GM21360 (cell line): ENCODE data around the gene CHPF.

ENCODE experiments used
- ATAC-seq: cut with Tn5 transposase; IDR thresholded peaks from one replicate; pipeline ENCODE4 v1.9.1; 2021; ENCODE audit warnings: mild to moderate bottlenecking, moderate library complexity; ENCODE audit not compliant: unreplicated experiment

The CHPF gene

DNA sequence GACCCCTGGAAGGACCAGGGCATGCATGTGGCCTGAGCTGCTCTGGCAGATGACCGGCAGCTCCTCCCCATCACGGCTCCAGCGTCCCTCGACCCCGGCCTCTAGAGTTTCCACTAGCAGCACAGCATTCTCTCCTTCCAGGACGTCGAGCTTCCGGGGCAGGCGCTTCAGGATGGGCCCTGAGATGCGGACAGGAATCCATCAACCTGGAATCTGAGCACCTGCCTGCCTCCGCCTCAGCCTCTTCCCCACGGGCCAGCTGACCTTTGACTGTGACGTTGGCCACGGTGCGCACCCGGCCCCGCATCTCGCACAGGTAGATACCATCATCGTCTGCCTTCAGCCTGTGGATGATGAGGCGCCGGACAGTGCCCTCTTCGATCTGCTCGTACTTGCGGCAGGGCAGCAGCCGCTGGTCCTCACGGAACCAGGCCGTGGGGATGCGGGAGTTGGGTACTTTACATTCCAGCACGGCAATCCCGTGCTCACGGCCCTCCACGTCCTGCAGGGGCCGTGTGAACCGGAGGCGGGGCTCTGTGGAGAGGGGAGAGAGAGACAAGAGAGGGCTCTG is 24.3 kb upstream of the CHPF start:
- no peak for ATAC-seq

DNA sequence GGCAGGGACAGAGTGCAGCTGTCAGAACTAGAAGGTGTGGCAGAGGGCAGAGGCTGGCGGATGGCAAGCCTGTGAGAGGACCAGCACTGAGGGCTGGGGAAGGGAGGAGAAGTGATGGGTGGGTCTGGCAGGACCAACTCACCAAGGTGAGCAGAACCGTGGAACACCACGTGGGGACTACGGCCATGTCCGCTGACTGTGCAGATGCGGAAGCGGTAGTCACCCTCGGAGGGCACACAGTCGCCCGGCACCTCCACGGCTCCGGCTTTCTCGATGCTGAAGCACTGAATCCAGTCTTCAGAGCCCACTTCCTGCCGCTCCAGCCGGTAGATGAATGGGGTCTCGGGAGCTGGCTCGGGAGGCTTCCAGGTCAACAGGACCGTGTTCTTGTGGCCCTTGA is 23.5 kb upstream of the CHPF start:
- no peak for ATAC-seq

DNA sequence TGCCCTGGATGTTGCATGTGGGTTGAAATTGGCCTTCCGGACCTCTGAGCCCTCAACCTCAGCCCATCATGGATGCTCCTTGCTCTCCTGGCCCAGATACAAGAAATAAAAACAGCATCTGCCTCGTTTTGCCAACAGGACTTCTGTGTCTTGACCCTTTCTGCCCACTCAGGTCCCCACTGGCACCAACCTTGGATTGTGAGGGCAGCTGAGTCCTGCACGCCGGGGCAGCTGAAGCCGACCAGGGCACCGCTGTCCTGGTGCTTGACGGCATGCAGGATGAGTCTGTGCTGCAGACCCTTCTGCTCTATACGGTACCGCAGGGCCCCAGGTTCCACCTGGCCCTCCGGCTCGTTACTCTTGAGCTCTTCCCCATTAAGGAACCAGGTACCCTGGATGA is 23.0 kb upstream of the CHPF start:
- ATAC-seq: no peak

DNA sequence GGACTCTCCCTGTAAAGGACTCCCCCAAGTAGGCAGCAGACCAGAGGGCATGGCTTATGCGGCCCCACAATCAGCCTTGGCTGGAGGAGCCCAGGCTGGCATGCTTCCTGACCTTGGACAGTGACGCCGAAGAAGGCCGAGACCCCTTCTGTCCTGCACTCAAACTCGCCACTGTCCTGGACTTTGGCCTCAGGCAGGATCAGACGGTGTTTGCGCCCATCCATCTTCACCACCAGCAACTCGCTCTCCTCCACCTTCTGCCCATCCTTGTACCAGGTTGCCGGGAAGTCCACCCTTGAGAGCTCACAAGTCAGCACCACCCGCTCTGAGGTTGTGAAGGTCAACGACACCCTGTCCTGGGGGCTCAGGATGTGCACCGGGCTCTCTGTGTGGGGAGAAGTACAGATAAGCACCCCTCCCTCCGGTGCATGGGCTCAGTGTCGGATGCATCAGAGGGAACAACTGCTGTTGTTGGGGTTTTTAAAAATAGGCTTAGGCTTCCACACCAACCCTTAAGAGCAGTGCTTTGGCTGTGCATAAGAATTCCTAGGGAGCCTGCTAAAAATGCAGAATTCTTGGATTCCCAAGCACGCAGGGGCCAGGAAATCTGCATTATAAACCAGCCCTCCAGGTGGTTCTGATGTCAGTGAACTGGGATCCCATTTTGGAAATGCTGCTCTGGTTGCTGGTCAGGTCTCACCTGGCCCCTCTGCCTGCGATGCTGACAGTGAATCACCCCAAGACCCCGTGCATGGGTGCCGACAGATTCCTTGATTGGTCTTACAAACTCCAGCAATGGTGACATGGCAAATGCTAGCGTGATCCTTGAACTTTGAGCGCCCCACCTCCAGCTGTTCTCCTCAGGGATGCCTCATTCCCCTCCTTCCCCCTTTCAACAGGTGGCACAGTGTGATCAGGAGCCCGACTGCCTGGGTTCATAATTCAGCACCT is 21.8 kb upstream of the CHPF start:
- no peak for ATAC-seq

DNA sequence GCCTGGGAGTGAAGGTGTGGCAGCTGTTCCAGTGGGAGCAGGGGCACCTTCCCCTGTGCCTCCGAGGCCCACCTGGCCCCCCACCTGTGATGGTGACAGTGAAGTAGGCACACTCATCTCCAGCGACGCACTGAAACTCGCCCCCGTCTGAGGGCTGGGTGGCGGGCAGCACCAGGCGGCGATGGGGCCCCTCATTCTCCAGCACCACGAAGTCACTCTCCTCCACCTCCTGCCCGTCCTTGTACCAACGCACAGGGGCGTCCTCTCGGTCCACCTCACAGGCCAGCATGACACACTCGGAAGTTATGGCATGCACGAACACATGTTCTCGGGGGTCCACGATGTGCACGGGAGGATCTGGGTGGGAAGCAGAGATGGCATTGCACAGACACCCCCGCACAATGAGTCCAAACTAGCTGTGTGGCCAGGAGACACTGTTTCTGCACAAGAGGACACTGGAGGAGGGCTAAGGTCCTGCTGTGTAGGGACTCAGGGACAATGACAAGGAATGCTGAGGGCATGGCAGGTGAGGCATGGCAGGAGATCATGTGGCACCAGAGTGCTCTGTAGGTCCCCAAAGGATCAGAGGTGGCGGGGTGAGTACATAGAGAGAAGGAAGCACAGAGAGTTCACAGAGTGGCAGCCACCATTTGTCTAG is 19.8 kb upstream of the CHPF start:
- no peak for ATAC-seq

DNA sequence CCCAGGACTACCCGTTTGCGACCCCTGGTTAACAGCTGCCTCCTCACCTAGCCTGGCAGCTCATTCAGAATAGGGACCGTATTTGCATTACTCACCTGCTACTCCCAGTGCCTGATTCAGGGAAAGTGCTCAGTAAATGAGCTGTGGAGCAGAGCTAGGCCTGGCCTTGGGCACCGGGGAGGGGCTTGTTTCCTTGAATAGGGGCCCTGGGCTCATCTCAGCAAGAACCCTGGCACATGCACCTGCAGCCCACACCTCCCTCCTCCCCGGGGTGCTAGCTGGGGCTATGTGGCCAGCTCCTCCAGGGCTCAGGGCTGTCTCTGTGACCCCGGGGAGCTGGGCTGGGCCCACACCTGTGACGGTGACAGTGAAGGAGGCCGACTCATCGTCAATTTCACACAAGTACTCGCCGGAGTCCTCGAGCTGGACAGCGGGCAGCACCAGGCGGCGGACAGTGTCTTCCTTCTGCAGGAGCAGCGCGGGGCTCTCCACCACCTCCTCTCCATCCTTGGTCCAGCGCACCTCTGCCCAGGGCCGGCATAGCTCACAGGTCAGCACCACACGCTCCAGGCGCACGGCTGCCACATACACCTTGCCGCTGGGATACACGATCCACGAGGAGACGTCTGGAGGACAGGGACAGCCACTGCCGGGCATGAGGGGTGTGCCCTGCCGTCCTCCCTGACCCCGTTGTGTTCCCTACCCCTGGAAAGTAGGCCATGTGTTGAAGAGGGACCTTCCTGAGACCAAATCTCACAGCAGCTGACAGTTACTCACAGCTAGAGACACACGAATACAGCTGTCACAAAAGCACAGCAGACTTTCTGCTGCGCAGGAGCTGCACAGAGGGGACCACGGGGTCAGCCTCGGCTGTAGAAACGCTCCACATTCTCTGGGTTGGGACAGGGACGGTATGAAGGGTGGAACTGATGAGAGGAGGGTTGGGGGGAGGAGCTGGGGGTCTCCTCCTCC is 18.7 kb upstream of the CHPF start:
- ATAC-seq: no peak

DNA sequence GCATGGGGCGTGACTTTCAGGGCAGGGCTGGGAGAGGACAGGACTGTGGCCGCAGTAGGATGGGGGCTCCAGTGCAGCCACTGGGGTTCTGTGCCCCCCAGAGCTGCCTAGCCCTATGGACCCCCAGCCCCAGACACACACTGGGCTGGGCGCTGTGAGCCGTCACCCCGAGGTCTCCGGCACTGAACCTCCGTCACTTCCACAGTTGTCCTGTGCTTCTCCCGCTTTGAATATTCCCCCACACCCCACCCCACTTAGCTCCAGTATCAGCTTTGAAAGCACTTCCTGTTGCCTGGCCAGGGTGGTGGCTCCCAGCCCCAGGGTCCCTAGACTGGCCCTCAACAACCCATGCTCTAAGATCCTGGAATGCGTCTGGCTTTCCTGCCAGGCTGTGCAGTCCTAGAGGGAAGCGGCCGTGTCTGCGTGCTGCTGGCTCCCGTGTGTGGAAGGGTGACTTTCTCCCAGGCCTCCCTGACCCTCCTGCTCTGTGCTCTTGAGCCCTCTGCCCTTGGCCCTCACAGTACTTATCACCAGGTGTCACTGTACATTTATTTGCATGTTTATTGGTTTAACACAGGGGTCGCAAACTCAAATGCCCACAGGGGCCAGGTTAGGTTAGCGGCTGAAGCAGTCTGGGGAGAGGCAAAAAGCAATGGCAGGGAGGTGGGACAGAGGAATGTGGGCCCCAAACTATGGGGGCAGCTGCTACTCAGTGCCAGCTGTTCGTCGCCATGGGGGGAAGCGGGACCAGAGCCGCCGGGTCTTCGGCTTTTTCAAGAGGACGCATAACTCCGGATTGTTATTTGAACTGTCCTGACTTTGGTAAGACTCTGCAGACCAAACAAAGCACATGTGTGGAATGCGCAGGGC is 17.8 kb upstream of the CHPF start:
- ATAC-seq: no peak

DNA sequence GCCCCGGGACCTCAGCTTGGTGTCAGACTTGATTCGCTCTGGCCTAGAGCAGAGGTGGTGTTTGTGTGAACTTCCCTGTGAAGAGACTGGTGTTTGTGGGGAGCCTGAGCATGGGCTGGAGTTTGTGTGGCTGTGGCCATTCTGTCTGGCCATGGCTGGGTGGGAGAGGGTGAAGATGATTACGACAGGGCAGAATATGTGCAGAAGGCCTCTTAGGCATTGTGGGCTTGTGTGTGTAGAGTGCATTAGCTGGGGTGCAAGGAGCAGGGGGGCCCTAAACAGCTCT is 17.2 kb upstream of the CHPF start:
- no peak for ATAC-seq

DNA sequence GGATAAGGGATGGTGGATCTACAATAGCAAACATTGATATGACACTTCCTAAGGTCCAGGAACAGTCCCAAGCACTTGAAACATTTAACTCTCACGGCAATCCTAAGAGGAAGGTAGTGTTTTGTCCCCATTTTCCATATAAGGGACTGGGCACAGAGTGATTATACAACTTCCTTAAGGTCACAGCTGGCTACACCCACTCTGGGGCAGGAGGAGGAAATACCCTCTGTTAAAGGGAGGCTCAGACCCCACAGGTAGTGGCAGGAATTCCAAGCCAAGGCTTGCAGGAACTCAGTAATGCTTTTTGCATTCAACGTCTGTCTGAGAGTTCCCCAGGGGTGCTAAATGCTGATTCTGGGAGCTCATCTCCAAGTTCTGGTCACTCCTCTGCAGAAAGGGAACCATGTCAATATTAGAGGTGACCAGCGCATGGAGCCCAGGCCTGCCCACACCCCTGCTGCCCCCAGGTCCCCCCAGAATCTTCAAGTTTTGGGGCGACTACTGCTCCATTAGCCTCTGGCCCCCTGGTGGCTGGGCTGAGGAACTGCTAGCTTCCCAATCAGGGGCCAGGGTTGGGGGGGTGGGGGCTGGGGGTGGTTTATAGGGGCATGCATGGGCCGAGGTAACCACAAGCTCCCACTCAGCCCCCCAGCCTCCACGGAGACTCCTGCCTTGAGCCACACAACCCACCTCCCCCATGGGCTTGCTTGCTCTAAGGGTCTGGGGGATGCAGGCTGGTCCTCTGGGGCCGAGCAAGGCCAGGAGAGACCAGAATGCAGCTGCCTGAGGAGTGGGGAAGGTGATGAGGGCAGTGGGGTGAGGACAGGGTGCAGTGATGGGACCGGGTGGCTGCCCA is 16.7 kb upstream of the CHPF start:
- no peak for ATAC-seq

DNA sequence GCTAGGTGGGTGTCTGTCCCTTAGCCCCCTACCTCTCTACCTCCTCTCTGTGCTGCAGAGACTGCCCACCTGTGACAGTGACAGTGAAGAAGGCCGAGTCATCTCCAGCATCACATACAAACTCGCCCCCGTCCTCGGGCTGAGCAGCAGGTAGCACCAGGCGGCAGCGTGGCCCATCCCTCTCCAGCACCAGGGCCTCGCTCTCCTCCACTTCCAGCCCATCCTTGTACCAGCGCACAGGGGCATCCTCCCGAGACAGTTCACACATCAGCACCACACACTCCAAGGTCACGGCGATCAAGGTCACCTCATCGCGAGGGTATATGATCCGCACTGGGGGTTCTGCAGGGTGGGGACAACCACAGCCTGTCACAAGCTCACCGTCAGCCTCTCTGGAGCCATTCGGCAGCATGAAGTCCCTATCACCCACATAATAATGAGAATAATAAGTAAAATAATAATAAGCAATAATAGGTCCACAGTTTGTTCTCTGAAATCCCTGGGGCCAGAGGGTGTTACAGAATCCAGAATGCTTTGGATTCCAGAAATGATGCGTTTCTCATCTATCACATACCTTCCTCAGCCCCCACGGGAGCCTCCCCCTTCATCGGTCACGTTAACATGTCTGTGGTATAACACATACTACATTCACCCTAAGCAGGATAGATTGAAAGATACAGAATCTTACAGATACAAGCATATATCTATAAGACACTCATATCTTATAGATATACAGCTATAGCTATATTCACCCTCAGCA is 15.7 kb upstream of the CHPF start:
- no peak for ATAC-seq

DNA sequence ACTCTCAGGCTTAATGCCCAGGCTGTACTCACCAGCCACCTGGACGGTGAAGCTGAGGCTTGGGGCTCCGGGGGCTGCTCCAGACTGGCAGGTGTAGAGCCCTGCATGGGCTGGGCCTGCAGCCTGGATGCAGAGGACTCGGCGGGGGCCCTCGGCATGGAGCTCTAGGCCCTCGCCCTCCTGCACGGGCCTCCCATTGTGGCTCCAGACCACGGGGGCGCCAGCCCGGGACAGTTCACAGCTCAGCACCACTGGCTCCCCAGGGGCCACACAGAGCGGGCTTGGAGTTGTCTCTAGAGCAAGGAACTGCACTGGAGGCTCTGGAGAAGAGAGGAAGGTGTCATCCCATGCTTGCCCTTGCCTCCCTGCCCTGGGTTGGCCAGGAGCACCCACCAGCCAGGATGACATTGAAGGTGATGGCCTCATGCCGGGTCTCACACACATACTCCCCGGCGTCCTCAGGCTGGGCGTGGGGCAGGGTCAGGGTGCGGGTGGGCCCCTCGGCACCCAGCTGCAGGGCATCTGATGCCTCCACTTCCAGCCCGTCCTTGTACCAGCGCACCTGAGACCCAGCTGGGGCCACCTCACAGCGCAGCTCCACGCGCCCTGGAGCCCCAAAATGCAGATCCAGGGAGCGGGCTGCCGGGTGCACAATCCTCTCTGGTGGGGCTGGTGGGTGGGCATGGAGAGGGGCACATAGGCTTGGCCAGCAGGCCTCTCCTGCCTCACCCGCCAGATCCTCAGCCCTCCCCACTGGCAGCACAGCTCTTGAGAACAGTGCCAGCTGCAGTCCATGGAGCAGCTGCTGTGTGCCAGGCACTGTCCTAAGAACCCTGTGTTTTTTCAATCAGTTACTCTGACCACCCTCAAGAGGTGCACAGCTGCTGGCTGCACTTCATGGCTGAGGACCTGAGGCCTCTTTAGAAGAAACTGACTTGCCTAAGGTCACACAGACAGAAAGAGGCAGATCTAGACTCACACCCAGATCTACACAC is 14.5 kb upstream of the CHPF start:
- ATAC-seq: no peak

DNA sequence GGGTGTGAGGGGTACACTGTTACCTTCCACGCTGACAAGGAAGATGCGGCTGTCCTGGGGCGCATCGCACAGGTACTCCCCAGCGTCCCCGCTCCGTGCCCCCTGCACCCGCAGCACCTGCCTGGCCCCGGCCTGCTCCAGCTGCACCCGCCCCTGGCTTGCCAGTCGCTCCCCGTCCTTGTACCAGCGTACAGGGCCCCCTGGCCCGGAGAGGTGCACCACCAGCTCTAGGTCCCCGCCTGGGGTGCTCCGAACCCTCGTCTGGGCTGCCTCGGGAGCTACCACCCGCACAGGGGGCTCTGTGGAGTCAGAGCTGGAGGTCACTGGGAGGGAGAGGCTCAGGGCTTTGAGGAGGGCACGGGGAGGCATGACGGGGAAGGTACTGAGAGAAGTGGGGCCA is 13.7 kb upstream of the CHPF start:
- ATAC-seq: no peak

DNA sequence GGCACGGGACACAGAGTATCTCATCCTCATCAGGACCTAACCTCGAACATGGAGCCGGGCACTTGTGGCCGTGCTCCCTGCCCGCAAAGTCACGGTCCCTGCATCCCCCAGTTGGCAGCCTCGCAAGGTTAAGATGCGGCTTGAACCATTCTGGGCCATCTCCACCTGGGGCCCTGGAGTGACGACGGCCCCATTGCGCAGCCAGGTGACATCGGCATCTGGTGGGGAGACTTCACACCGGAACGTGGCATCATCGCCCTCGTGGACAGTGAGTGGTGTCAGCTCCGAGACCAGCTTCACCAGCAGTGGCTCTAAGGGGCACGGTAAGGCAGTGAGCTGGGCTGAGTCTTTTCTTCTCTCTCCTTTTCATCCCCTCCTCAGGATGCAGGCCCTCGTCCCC is 12.8 kb upstream of the CHPF start:
- no peak for ATAC-seq

DNA sequence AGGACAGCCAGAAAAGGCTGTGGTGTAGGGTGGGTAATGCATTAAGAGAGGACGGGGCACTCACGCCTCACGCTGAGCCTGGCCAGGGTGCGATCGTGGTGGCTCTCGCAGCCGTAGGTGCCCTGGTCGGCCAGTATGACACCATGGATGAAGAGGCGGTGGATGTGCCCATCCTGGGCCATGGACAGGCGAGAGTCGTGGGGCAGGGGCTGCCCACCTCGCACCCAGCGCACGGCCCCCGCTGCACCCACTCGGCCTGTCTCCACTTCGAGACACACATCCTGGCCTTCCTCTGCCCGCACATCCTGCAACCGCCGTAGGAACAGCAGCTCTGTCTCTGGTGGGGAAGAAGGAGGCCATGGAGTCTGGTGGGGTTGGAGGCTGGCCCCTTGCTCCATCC is 12.3 kb upstream of the CHPF start:
- ATAC-seq: no peak

DNA sequence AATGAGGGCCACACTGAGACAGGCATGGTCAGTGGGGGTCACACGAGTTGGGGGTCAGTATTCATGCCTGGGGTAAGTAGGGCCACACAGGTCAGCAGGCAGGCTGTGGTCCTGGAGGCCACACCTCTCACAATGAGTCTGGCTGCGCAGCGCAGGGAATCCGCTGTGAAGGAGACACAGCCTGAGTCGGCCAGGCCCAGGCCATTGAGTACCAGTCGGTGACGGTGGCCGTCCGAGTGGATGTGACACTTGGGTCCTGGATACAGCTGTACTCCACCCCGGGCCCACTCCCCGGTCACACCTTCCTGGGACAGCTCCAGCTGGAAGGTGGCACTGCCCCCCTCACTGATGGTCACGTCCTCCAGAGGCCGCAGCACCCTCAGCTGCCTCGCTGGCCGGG is 10.7 kb upstream of the CHPF start:
- ATAC-seq: no peak

DNA sequence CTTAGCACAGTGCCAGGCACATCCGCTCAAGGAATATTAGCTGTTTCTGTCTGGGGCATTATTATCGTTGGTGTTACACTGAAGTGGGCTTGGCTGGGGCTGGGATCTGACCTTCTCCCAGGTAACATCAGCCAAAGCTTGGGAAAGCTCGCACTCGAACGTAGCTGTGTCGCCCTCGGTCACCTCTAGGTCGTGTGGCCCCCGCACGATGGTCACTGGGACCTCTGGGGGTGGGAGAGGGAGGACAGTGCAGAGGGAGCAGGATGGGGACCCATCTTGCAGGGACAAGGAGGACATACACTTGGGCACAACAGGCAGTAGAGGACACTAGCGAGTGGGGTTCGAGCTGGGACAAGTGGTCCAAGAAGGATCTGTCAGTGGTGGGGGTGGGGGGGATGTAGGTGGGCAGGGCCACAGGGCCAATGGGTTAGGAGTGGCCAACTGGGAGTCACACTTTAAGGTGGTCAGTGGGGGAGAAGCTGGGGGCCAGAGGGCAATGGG is 9.9 kb upstream of the CHPF start:
- ATAC-seq: no peak

DNA sequence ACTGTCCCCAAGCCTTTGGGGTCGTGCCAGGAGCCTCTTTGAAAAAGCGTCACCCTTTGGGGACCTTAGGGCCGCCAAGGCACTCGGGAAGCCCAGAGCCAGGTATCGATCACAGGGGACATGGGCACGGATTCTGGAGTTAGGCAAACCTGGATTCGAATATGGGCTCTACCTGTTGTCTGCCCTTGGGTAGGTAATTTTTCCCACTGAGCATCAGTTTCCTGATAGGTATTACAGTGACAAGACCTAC is 9.5 kb upstream of the CHPF start:
- no peak for ATAC-seq
